HEK293 (cell line): ENCODE data around the gene NMNAT2.

Experiments
- CTCF ChIA-PET: fragments of 350-600 bp; formaldehyde crosslinking; extraction: SDS; loops from one replicate; lab custom pipeline; 2021; ENCODE audit warnings: antibody characterized with exemption; lab: Yijun Ruan, JAX
- POLR2A ChIA-PET: fragments of 300-600 bp; formaldehyde crosslinking; extraction: SDS; loops from one replicate; lab custom pipeline; 2020; ENCODE audit warnings: antibody characterized with exemption, inconsistent platforms; lab: Yijun Ruan, JAX
- H3K27ac ChIP-seq: fragments of 200-500 bp; sonication (Bioruptor generic); 2 replicates; pipeline ENCODE4 v1.5.1; 2014; ENCODE audit warnings: low read depth, low read length, control low read depth, inconsistent platforms; ENCODE audit errors: extremely low read depth
- H3K36me3 ChIP-seq, 2 experiments: fragments of 200-500 bp in 1 of 2; sonication (Bioruptor generic) in 1 of 2; 1 replicate in 1 of 2; 2 replicates in 1 of 2; pipeline ENCODE4 v1.5.1; 2014 to 2017; ENCODE audit warnings: inconsistent platforms in 2 of 2, low read length in 2 of 2; ENCODE audit not compliant: control insufficient read depth in 2 of 2, insufficient read depth in 1 of 2
- H3K4me1 ChIP-seq: fragments of 200-500 bp; sonication (Bioruptor generic); 2 replicates; pipeline ENCODE4 v1.5.1; 2014; ENCODE audit warnings: mild to moderate bottlenecking, low read length, inconsistent platforms; ENCODE audit not compliant: control insufficient read depth, insufficient read depth
- H3K4me3 ChIP-seq: 2 replicates; pipeline ENCODE4 v1.5.1; 2011; ENCODE audit warnings: low read depth, mild to moderate bottlenecking, control low read depth, low read length, moderate library complexity
- H3K9me3 ChIP-seq: fragments of 200-500 bp; sonication (Bioruptor generic); 2 replicates; pipeline ENCODE4 v1.5.1; 2014; ENCODE audit warnings: low read depth, low read length, inconsistent platforms; ENCODE audit not compliant: control insufficient read depth, insufficient read depth
- KLF10 ChIP-seq: fragments of 450-650 bp; IDR thresholded peaks from 2 replicates; pipeline ENCODE4 v1.5.1; 2018; ENCODE audit warnings: missing biosample characterization, mild to moderate bottlenecking, missing genetic modification characterization
- KLF17 ChIP-seq: fragments of 450-650 bp; formaldehyde crosslinking; IDR thresholded peaks from 2 replicates; pipeline ENCODE4 v1.5.1; 2016; ENCODE audit warnings: missing biosample characterization, missing genetic modification characterization
- RBAK ChIP-seq: fragments of 450-650 bp; formaldehyde crosslinking; IDR thresholded peaks from 2 replicates; pipeline ENCODE4 v1.5.1; 2016; ENCODE audit warnings: missing biosample characterization, missing genetic modification characterization
- REST ChIP-seq: fragments of 450-650 bp; formaldehyde crosslinking; IDR thresholded peaks from 2 replicates; pipeline ENCODE4 v1.5.1; 2016; ENCODE audit warnings: missing biosample characterization, missing genetic modification characterization
- SETDB1 ChIP-seq: IDR thresholded peaks from one replicate; pipeline ENCODE4 v1.6.1; 2017; ENCODE audit warnings: mild to moderate bottlenecking, low read length, moderate library complexity, mixed read lengths; ENCODE audit not compliant: insufficient read length
- SP3 ChIP-seq: fragments of 450-650 bp; formaldehyde crosslinking; IDR thresholded peaks from 2 replicates; pipeline ENCODE4 v1.5.1; 2016; ENCODE audit warnings: missing biosample characterization, missing genetic modification characterization
- TCF7L2 ChIP-seq: IDR thresholded peaks from 2 replicates; pipeline ENCODE4 v1.6.1; 2011; ENCODE audit warnings: low read depth, mild to moderate bottlenecking, inconsistent platforms, low read length, moderate library complexity, borderline replicate concordance
- TRIM28 ChIP-seq: IDR thresholded peaks from 2 replicates; pipeline ENCODE4 v1.6.1; 2011; ENCODE audit warnings: low read length, control low read depth, borderline replicate concordance
- TSHZ1 ChIP-seq: fragments of 450-650 bp; formaldehyde crosslinking; IDR thresholded peaks from 2 replicates; pipeline ENCODE4 v1.5.1; 2016; ENCODE audit warnings: missing biosample characterization, missing genetic modification characterization, borderline replicate concordance
- ZBTB10 ChIP-seq: fragments of 450-650 bp; formaldehyde crosslinking; IDR thresholded peaks from 2 replicates; pipeline ENCODE4 v1.5.1; 2016; ENCODE audit warnings: missing biosample characterization, missing genetic modification characterization
- ZFP37 ChIP-seq: fragments of 450-650 bp; formaldehyde crosslinking; IDR thresholded peaks from 2 replicates; pipeline ENCODE4 v1.5.1; 2016; ENCODE audit warnings: missing biosample characterization, missing genetic modification characterization
- ZNF155 ChIP-seq: fragments of 450-650 bp; formaldehyde crosslinking; IDR thresholded peaks from 2 replicates; pipeline ENCODE4 v1.5.1; 2016; ENCODE audit warnings: missing biosample characterization, missing genetic modification characterization
- ZNF157 ChIP-seq: fragments of 450-650 bp; formaldehyde crosslinking; IDR thresholded peaks from 2 replicates; pipeline ENCODE4 v1.5.1; 2016; ENCODE audit warnings: missing biosample characterization, missing genetic modification characterization
- ZNF274 ChIP-seq, 2 experiments: fragments of 200-500 bp in 1 of 2; fragments of 450-650 bp in 1 of 2; sonication (Bioruptor generic) in 1 of 2; formaldehyde crosslinking in 1 of 2; IDR thresholded peaks; 2 replicates each; pipeline versions ENCODE4 v1.5.1 to v1.6.1; 2014 to 2016; ENCODE audit warnings: borderline replicate concordance in 1 of 2, inconsistent platforms in 1 of 2, low read length in 1 of 2, missing biosample characterization in 1 of 2, missing genetic modification characterization in 1 of 2
- ZNF398 ChIP-seq: fragments of 450-650 bp; formaldehyde crosslinking; IDR thresholded peaks from 2 replicates; pipeline ENCODE4 v1.5.1; 2017; ENCODE audit warnings: missing biosample characterization, missing genetic modification characterization
- ZNF416 ChIP-seq: fragments of 450-650 bp; formaldehyde crosslinking; IDR thresholded peaks from 2 replicates; pipeline ENCODE4 v1.5.1; 2016; ENCODE audit warnings: missing biosample characterization, missing genetic modification characterization
- ZNF501 ChIP-seq: fragments of 450-650 bp; formaldehyde crosslinking; IDR thresholded peaks from 2 replicates; pipeline ENCODE4 v1.5.1; 2016; ENCODE audit warnings: missing biosample characterization, missing genetic modification characterization
- ZNF580 ChIP-seq: fragments of 450-650 bp; formaldehyde crosslinking; IDR thresholded peaks from 2 replicates; pipeline ENCODE4 v1.5.1; 2016; ENCODE audit warnings: missing biosample characterization, missing genetic modification characterization
- ZNF707 ChIP-seq: fragments of 450-650 bp; formaldehyde crosslinking; IDR thresholded peaks from 2 replicates; pipeline ENCODE4 v1.5.1; 2016; ENCODE audit warnings: missing biosample characterization, missing genetic modification characterization
- ZNF791 ChIP-seq: fragments of 450-650 bp; formaldehyde crosslinking; IDR thresholded peaks from 2 replicates; pipeline ENCODE4 v1.5.1; 2016; ENCODE audit warnings: missing biosample characterization, missing genetic modification characterization
- ZSCAN23 ChIP-seq: fragments of 450-650 bp; formaldehyde crosslinking; IDR thresholded peaks from 2 replicates; pipeline ENCODE4 v1.5.1; 2016; ENCODE audit warnings: missing biosample characterization, missing genetic modification characterization

NMNAT2 gene

GRCh38 chr1:183249941-183250452 is 168.2 kb downstream of the NMNAT2 start:
- Histone ChIP-seq H3K4me3 (no peak overlapping the region), H3K4me1 (no peaks in the 10 kb centered on the region), H3K36me3 (no peaks in the 10 kb centered on the region), H3K27ac (no peak overlapping the region), H3K9me3 (no peaks in the 10 kb centered on the region; the same call in 1 of the 2 replicates)
- POLR2A ChIA-PET, result no interaction called here
- CTCF ChIA-PET, result no interaction called here
- TF ChIP-seq ZNF155 (tag by site-specific recombination), result no peak
- peak; percentile 40; the same call in 1 of the 2 replicates for TF ChIP-seq REST
- TF ChIP-seq TRIM28, result peak; percentile 95; the same call in 1 of the 2 replicates
- TF ChIP-seq ZNF580 (tag by site-specific recombination), result no peak
- peak; percentile 62 for TF ChIP-seq SETDB1
- TF ChIP-seq ZSCAN23 (tag by site-specific recombination), result no peak
- no peak for TF ChIP-seq ZNF274 (IDR thresholded peaks at IDR 0.05; ENCODE audit: low read length)
- TF ChIP-seq ZNF274 (tag by site-specific recombination; IDR thresholded peaks at IDR 0.05; ENCODE audit: borderline replicate concordance), result no peak
- TF ChIP-seq ZNF398 (tag by site-specific recombination), result no peak

GRCh38 chr1:183248989-183249691 is 169.0 kb downstream of the NMNAT2 start:
- no peaks in the 10 kb centered on the region for H3K36me3 ChIP-seq
- H3K4me1 ChIP-seq, result no peaks in the 10 kb centered on the region
- no peak overlapping the region for H3K27ac ChIP-seq
- H3K9me3 ChIP-seq, result no peaks in the 10 kb centered on the region
- no peak overlapping the region for H3K4me3 ChIP-seq
- ChIA-PET POLR2A (no interaction called here), CTCF (interaction anchor here (0.7 to 1.8 kb wide), 3 partner anchors 12 to 21 kb away, joined by 4 to 11 read pairs (median 5); no protein-coding TSS in a partner anchor)
- TF ChIP-seq ZNF416, result no peak
- no peak for TF ChIP-seq TSHZ1 (tag by site-specific recombination)
- TF ChIP-seq ZFP37 (tag by site-specific recombination), result no peak
- TF ChIP-seq TCF7L2, result no peak
- no peak for TF ChIP-seq ZNF791 (tag by site-specific recombination)
- TF ChIP-seq ZNF501 (tag by site-specific recombination), result no peak
- no peak for TF ChIP-seq KLF17 (tag by site-specific recombination)
- TF ChIP-seq KLF10 (tag by site-specific recombination), result no peak
- TF ChIP-seq RBAK (tag by site-specific recombination), result no peak
- TF ChIP-seq ZNF707 (tag by site-specific recombination), result no peak
- TF ChIP-seq ZBTB10 (tag by site-specific recombination), result no peak
- no peak for TF ChIP-seq SP3 (tag by site-specific recombination)
- no peak for TF ChIP-seq ZNF157 (tag by site-specific recombination)
